HG03159 (cell line): ENCODE measurements around the gene ARHGAP42.

ENCODE experiments used
- ATAC-seq: cut with Tn5 transposase; IDR thresholded peaks from one replicate; pipeline ENCODE4 v1.9.1; 2021; ENCODE audit warnings: mild to moderate bottlenecking, moderate library complexity; ENCODE audit not compliant: unreplicated experiment

The ARHGAP42 gene

GRCh38 chr11:100757646-100758045 lies 70.6 kb downstream of the ARHGAP42 start:
- ATAC-seq, result no peak

- no peak for ATAC-seq
These were observed 72.0 kb downstream of the ARHGAP42 start for GRCh38 chr11:100759106-100759505.

DNA sequence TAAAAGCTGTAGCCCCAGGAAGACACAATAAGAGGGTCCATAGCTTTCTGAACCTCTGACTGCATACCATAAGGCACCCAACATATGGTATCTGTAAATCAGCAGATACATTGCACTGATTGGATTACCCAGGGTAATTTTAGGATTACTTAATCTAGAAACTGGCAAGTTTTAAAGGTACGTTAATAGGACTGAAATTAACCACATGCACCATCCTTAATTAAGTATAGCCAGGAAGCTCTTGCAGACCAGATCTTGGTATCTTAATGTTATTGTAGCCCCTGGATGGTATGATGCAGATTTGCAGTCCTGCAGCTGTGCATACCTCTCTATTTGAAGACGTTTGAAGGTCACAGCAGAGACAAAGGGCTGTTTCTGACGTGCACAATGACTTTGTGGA lies 72.8 kb downstream of the ARHGAP42 start:
- no peak for ATAC-seq

- ATAC-seq, result no peak
These were observed 73.7 kb downstream of the ARHGAP42 start for GRCh38 chr11:100760744-100761143.

DNA sequence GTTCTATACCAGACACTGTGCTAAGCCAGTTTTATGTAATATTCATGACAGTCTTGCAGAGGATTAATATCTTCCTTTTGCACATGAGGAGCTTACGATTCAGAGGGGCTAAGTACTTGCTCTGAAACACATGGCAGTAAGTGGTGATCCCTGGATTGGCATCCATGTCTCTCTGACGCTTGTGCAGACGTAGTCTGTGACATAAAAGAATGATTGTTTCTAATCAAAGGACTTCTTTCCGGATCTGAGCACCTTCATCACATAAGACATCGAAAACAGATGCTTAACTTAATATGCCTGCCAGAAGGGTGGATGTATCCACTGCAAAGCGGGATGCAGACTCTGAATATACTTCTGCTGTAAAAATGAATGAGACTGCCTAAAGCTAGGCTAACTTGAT lies 74.8 kb downstream of the ARHGAP42 start:
- no peak for ATAC-seq

DNA sequence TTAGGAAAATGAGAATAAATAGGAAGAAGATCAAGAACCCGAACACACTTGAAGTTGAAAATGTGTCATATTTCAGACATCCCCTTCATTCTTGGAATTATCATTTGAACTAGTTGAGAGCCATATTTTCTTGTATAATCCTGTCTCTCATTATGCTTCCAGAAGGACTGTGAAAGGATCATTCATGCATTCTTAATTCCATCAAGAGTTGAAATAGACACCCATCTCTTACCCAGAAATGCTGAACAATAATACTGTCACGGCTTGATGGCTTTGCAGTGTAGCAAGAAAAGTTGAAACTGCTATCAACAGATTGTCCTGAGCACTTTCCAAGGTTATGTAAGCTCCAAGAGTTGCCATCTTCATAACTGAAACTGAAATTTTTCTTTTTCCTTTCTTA lies 79.7 kb downstream of the ARHGAP42 start:
- ATAC-seq, result no peak

DNA sequence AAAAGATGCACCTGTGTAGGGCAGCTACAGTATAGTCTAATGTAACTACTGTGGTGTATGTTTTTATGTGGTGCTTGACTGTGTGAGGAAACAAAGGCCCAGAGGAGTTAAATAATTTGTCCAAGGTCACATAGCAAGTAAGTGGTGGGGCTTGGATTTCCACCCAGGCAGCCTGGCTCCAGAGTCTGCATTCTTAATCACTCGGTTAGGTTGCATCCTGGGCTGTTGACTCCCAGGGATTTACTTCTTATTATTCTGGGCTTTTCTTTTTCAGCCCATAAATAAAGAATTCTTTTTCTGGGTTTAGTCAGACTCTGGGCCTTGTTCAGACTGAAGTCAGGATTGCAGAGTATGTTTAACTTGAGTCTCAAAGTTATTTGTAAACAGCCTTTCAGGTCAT lies 82.1 kb downstream of the ARHGAP42 start:
- ATAC-seq, result no peak

- no peak for ATAC-seq
These were observed 82.5 kb downstream of the ARHGAP42 start for GRCh38 chr11:100769617-100770016.

DNA sequence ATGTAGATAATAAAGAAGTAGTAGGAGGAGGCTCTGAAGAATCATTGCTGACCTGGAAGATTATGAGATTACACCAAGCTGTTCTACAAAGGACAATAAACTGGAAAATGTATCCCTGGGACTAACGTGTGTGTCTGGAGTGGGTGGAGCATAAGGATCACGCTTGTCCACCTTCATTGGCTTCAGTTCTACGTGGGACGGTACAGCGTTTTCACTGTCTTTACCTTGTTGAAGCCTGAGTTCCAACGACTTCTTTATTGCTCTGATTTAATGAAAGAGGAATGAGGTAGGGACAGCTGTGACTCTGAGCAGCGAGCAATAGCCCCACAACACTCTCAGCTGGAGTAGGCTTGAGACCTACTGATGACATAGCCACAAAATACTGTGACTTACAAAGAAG lies 87.0 kb downstream of the ARHGAP42 start:
- no peak for ATAC-seq

- ATAC-seq, result no peak
These were observed 87.8 kb downstream of the ARHGAP42 start for GRCh38 chr11:100774859-100775258.

DNA sequence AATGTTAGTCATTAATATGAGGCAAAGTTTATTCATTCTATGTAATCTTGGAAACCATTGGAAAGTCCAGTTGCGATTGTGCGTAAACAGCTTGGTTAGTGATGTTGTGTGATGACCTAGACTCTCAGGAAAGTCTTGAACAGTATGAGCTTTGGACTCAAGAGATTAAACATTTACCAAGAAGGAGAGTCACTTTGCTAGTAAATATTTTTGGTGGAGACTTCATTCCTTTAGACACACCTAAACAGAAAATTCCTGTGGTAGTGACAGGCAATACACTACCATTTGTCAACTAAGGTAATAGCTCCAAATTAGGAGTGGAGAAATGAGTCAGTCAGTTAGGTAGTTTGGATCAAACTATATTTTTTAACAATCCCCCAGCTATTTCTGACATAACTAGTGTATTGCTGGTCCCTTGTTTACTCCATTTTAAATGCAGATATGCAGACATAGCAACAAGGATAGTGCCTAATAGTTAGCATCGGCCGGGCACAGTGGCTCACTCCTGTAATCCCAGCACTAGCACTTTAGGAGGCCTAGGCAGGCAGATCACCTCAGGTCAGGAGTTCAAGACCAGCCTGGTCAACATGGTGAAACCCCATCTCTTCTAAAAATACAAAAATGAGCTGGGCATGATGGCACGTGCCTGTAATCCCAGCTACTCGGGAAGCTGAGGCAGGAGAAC lies 89.3 kb downstream of the ARHGAP42 start:
- no peak for ATAC-seq

GRCh38 chr11:100777103-100777502 lies 90.0 kb downstream of the ARHGAP42 start:
- no peak for ATAC-seq

DNA sequence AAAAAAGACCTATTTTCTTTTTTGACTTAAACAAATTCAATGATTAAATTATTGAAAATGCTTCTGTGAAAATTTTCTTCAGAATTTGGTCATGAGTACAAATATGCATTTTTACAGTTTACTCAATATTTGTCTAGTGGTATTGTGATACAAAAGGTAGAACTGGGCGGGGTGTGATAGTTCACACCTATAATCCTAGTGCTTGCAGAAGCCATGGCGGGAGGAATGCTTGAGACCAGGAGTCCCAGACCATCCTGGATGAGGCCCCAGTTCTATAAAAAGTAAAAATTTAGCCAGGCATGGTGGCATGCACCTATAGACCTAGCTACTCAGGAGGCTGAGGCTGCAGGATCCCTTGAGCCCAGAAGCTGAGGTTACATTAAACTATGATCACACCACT lies 90.6 kb downstream of the ARHGAP42 start:
- ATAC-seq, result no peak

DNA sequence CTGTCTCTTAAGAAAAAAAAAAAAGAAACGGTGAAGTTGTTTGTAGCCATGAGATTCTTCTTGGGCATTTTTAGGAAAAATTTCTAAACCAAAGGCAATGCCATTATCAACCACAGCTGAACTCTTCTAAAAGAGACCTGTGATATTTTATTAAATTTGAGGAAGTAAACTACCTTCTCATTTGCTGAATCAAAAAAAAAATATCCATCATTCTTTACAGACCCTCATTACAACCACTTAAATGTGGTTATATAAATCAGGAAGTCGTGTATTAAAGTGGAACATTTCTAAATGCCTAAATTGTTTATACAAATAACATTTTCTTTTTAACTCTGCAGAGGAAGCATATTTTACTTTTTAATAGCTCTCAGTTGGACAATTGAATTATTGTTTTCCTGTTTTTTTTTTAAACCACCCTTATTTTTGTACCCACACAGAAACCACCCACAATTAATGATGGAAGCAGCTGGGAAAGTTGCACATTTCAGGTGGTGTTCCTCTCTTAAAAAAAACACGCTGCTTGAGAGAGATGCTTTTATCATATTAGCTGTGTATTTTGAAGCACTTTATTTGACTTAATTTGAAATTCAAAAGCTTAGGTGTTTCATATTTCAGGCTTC lies 91.2 kb downstream of the ARHGAP42 start:
- ATAC-seq, result no peak

DNA sequence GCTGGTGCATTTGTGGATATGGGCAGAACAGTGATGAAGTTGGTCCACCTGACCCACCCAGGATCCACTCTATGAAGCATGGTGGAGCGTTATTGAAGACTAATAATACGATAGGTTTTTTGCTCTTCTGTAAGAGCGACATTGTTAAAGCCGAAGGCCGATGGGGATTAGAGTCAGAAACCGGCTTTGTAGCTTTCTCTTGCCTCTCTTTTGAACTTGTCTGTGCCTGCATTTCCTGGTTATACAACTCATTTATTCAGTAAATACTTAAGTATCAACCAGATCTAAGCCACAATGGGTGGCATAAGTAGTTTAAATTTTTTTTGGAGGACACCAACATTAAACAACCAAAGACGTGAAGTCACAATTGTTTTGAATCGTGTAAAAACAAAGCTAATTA lies 93.4 kb downstream of the ARHGAP42 start:
- no peak for ATAC-seq

GRCh38 chr11:100785148-100785983 lies 98.3 kb downstream of the ARHGAP42 start:
- ATAC-seq, result no peak

GRCh38 chr11:100788561-100789295 lies 101.6 kb downstream of the ARHGAP42 start:
- ATAC-seq, result no peak

DNA sequence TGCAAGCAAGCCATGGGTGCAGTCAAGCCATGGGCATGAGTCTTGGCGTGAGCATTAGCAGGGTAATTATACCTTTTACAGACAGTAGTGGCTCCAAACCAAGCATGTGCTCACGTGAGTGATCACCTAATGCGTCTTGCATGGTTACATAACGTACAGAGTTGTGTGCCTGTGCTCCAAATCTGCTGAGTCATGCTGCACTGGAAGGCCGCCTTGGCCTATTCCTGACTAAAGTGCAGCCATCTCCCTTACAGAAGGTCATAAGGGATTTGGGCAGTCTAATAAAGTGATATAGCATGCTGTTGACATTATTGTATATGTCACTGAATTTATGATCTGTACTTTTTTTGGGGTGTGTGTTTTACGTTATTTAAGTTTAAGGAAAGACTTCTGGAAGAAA lies 102.4 kb downstream of the ARHGAP42 start:
- no peak for ATAC-seq

- ATAC-seq, result no peak
These were observed 103.0 kb downstream of the ARHGAP42 start for GRCh38 chr11:100790073-100790472.

- ATAC-seq, result no peak
These were observed 104.0 kb downstream of the ARHGAP42 start for GRCh38 chr11:100791103-100791502.

GRCh38 chr11:100791860-100792259 lies 104.8 kb downstream of the ARHGAP42 start:
- no peak for ATAC-seq
